Suppressor macrophage treated with lipopolysaccharide for 1 hour (primary cell): ENCODE data around the gene GKN1.
"Not testable (repeated sequence)": the region's sequence is repeated elsewhere in the genome, so short reads cannot be mapped to it uniquely, and the experiment has no call there.

Source experiments
- DNase-seq, 3 donors: peaks; one replicate each; pipeline ENCODE4 v3.0.0-alpha.2; 2020 to 2022

The GKN1 gene

DNA sequence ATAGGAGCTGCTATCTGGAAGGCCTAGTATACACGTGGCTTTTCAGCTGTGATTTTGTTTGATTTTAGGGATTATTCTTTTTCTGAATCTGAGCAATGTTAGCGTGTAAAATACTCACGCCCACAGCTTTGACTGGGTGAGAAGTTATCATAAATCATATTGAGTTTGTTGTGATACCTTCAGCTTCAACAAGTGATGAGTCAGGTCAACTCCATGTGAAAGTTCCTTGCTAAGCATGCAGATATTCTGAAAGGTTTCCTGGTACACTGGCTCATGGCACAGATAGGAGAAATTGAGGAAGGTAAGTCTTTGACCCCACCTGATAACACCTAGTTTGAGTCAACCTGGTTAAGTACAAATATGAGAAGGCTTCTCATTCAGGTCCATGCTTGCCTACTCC lies at the start of gene GKN1:
Gene GKN1 (plus strand): TSS at position 386 of the 400 bp plus-strand sequence. CDS start 42 bp downstream, outside the sequence.
- no peak for DNase-seq

DNA sequence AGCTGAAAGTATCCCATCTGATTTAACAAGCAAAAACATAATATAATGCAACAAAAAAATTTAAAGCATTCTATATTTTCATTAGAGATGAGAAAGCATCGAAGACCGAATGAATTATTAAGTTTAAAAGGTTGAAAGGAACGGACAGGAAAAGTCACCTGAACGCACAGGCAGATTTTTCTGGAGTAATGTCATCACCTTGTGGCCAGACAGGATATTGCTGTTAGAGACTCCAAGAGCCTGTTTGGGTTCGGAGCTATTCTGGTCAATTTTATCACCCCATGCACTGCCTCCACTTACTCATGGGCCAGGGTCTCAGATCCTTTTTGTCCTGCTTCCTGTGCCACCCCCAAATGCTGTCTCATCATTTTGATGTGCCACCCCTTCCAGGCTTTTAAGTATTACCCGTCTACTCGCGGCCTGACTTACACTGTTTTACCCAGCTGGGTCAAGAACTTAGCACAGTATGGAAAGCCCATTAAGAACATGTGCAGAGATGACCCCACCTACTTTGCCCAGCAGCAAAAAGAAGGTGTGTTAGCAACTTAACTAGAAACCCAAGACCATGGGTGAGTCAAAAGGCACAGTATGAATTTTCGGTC lies 49.0 kb upstream of the GKN1 start:
- DNase-seq = peak; percentile 62 to 74 (median 66)

DNA sequence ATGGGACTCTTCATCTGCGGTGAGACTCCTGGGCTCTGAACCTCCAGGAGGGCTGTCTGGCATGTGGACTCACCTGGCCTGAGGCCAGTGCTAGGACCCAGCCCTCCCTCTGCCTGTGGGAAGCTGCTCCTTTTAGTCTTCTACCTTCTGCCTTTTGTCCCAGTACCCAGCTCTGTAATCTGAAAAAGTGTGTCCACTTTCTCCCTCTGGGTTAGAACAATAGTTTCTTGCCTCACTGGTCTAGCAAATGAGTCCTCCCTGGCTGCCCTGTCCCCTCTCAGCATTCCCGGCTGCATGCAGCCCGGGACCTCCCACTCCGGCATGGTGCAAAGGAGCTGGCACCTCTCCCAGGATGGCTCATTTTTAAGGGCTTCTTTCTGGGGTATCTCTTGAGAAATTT lies 47.6 kb upstream of the GKN1 start:
- DNase-seq = no peak

DNA sequence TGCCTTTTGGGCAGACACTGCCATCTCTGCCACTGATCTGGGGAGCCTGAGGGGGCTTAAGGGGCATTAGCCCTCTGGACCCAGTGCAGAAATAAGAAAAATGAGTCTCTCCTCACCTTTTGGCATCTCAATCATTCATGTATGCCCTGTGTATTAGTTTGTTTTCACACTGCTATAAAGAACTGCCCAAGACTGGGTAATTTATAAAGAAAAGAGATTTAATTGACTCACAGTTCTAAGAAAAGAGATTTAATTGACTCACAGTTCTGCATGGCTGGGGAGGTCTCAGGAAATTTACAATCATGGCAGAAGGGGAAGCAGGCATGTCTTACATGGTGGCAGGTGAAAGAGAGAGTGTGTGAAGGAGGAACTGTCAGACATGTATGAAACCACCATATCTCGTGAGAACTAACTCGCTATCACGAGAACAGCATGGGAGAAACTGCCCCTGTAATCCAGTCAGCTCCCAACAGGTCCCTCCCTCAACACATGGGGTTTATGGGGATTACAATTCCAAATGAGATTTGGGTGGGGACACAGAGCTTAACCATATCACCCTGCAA lies 43.2 kb upstream of the GKN1 start:
- no peak for DNase-seq

GRCh38 chr2:68931799-68932198 lies 42.6 kb upstream of the GKN1 start:
- DNase-seq = no peak

- DNase-seq = no peak
Observed at GRCh38 chr2:68932402-68932801, 42.0 kb upstream of the GKN1 start.

DNA sequence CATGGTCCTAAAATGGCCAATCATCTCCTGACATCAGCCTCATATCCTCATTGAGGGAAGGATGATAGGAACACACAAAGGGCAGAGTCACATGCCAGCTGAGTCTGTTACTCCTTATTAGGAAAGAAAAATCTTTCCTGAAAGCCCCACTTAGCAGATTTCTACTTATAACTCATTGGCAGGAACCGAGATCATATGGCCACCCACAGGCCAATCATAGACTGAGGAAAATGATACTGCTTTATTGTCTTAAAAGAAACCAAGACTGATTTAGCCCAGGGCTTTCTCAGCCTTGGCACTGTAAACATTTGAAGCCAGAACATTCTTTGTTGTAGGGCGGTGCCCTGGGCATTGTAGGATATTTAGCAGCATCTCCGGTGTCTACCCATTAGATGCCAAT lies 40.4 kb upstream of the GKN1 start:
- peak; percentile 15 to 42 (median 18) for DNase-seq

DNA sequence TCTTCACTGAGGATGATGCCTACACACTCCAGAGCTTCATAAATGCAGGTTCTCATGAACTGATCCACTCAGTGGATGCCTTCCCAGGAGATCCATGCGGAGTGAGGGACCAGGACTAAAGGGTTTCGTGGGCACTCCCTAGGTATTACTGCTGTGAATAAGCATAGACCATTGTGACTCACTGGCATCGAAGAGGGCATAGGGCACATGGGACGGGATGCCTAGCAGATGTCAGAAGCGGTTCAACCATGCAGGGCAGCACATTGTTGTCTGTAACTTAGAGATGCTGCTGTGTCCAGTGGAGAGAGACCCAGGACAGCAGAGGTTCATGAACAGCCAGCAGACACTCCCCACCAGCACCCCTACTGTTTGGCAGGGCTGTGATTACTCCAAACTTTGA lies 39.0 kb upstream of the GKN1 start:
- DNase-seq = no peak

DNA sequence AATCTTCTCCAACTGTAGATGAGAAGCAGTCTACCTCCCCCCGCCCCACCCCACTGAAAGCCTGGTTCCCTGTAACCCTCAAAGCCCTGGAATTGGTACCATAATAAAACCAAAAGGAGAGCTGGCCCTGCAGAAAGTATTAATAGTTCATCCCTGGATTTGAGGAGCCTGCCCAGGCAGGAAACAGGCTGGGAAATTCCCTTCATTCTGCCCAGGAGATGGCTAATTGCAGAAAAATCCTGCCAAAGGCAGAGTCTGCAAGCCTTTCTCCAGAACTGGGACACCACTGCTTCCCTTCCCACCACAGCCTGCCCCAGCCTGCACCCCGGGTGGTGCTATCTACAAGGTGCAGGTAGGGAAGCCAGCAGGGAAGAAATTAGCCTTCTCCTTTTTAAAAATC lies 38.0 kb upstream of the GKN1 start:
- DNase-seq = no peak

DNA sequence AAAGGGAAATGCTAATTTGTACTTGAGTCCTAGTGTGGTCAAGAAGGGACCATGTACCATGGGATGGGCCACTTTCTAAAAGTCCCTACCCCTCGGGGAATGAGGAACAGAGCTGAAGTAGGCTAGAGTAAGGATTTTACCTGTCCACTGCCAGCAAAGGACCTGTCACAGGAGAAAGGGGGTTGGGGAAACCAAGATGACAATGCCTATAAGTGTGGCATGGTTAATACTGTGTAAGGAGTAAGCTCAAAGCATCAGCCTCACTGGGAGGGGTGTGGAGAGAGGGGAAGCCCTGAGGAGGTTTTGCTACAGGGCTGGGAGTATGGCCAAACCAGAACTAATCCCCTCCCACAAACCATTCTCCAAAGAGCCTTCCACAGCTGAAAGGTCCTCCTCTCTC lies 37.5 kb upstream of the GKN1 start:
- no peak for DNase-seq

DNA sequence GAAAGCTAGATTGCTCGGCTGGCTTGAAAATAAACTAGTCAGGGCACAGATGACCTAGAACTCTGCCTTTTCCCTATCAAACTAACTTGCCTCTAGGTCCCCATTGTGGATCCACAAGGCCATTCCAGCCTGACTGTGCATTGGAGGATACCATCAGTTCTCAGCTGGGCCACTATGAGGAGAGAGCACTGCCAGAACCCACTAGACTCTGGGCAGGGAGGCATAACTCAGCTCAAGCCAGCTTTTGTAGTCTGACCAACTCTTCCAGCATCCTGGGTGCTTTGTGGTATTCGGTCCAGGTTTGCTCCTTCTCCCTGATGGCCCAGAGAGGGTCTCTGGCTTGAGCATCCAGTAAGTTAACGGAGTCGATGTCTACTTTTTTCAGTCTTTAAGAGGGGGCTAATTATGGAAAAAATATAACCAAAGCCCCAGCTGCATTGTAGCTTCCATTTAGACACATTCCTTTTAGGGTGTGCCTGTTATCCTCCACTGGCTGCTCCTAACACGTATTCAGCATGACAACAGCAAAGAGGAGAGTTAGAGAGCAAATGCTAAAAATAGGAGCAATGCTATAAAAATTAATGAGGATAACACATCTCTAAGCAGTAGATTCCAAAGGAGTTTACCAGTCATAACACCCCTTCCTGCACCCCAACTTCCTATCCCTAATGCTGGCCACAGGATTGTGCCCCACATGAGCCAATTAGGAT lies 36.9 kb upstream of the GKN1 start:
- DNase-seq = no peak

DNA sequence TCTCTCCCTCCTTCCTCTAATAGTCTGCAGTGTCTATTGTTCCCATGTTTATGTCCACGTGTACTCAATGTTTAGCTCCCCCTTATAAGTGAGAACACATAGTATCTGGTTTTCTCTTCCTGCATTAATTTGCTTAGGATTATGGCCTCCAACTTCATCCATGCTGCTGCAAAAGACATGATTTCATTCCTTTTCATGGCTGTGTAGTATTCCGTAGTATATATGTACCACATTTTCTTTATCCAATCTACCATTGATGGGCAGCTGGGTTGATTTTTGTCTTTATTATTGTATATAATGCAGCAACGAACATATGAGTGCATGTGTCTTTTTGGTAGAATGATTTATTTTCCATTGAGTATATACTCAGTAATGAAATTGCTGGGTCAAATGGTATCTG lies 35.5 kb upstream of the GKN1 start:
- DNase-seq = no peak

GRCh38 chr2:68939962-68940361 lies 34.5 kb upstream of the GKN1 start:
- no peak for DNase-seq

DNA sequence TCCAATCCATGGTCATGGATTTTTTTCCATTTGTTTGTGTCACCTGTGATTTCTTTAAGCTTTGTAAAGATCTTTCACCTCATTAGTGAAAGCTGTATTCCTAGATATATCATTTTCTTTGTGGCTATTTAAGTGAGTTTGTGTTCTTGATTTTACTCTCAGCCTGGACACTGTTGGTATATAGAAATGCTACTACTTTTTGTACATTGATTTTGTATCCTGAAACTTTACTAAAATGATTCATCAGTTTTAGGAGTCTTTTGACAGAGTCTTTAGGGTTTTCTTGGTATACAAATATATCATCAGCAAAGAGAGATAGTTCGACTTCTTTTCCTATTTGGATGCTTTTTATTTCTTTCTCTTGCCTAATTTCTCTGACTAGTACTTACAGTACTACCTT lies 34.1 kb upstream of the GKN1 start:
- no peak for DNase-seq

DNA sequence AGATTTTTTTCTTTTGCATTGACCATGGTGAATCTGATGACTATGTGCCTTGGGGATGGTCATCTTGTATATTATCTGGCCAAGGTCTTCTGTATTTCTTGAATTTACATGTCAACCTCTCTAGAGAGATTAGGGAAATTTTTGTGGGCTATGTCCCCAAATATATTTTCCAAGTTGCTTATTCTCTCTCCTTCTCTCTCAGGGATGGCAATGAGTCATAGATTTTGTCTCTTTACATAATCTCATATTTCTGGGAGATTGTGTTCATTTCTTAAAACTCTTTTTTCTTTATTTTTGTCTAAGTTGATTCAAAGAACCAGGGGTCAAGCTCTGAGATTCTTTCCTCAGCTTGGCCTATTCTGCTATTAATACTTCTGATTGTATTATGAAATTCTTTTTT lies 31.6 kb upstream of the GKN1 start:
- DNase-seq = no peak

DNA sequence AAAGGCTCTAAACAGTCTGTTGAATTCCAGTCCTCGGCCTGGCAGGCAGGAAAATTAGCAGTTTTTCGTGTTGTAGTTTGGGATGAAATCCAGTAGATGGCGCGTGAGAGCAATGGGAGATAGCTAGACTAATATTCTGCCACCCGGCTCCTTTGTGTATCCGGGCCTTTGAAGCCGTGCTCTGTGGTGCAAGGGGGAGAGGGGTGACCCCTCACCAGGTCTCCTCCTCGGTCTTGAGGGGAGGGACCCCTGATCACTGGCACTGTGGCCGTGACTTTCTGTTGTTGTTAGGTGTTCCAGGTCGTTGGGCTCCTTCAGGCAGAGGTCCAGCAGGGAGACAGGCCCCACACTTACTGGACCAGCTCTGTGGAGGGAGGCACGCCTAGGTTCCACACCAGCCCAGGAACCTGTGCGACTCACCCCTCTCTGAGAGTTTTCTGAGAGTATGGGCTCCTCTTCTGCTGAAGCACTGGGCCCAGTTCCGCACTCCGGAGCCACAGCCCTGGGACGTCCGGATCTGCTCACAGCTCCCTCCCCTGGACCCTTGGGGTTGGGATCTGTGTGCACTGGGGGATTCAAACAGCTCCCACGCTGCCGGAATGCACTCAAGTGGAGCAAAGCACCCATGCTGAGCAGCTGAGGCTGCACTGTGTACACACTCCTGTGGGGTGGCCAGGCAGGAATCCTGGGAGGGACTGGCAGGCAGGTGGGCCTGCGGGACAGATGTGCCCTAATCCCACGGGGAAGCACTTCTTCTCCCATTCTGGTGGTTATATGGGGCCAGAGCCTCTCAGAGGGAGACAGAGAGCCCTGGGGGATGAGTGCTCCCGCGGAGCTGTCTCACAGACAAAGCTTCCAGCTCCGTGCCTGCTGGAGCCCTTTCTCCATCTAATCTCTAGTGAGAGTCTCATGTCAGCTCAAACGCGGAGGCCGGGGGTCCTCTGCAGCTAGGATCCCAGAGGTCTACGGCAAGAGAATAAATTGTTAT lies 30.6 kb upstream of the GKN1 start:
- DNase-seq = peak; percentile 61 to 80 (median 69)

DNA sequence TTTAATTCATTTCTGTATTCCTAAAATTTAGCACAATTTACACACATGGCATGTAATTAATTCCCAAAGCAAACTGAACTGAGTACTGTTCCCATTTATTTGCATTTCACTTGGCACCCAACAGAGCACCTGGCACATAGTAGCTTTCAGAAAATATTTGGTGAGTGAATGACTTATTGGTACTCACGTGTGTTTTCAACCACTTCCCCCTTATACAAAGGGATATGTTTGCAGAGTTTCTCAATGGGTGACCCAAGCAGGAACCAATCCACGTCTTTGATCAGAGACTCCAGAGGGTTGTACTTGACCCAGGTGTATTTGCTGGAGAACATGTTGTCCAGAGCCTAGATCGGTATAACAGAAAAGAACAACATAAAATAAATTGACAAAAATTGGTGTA lies 28.3 kb upstream of the GKN1 start:
- DNase-seq = peak in 1 of 3 donors; percentile 24

DNA sequence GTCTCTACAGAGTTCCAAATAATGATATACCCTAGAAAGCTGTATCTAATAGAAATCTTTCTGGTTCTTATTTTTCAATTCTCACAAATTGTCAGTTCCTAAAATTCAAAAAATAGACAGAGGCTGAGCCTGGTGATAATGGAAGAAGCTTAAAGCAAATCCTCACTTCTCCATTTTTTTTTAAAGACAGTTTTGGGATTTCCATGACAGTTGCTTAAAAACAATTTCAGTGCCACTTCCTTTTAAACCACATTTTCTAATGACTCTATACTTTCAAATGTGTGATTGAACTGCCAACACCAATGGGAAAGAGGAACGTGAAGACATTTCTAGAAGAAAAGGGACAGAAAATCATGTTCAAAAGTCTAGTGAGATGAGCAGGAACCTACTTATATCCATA lies 25.7 kb upstream of the GKN1 start:
- DNase-seq = peak; percentile 56 to 88 (median 85)

GRCh38 chr2:68951899-68952298 lies 22.5 kb upstream of the GKN1 start:
- DNase-seq = no peak

DNA sequence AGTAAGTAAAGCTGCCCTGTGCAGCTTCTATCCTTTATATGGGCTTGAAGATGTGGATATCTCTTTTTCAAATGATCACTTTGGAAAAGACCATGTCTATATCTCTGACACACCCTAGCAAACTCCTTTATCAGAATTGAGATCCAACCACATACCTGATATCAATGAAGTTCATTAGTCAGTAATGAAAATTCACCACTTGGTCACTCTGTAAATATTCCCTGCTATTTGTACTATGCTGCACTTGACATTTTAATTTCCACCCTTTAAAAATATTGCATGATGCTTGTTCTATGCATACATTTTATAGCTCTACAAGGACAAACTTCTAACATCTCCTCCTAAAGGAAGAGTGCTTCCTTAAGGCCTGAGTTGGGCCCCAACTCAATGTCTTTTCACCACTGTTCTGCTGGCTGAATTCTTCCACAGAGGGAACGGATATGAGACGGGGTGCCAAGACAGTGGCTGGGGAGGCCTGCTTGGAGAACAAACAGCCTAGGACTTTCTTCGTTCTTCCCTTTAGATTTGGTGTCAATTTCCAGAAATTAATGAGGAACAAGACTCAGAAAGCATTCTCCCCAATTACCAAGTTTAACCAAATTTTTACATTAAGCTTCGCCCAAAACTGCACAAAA lies 21.4 kb upstream of the GKN1 start, which contains the start of gene GKN2:
Gene GKN2 (minus strand): TSS at position 7 of the 635 bp plus-strand sequence. CDS start 32 bp downstream, outside the sequence.
- no peak for DNase-seq

DNA sequence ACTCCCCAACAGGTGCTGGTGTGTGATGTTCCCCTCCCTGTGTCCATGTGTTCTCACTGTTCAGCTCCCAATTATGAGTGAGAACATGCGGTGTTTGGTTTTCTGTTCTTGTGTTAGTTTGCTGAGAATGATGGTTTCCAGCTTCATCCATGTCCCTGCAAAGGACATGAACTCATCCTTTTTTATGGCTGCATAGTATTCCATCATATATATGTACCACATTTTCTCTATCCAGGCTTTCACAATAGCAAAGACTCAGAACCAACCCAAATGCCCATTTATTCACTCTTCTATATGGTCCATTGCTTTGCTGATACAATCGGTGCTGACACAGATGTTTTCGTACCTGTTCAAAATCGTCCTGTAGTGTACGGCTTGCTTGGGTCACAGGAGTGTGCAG lies 19.0 kb upstream of the GKN1 start:
- not testable (repeated sequence) for DNase-seq

DNA sequence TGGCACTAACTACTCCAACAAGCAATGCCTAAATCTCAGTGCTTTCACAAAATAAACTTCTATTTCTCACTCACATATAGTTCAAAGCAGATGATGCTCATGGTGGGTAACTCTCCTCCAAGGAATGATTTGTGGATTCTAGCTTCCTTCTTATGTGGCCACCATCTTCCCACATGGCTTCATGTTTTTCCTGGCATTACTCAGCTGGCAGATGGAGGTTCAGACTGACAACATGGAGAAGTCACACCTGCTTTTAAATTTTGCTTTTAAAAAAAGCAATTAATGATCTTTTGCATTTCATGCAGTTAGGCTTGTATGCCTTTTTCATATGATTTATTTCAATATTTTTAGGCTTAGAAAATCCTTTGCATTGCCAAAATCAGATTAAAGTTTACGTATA lies 15.4 kb upstream of the GKN1 start:
- no peak for DNase-seq

GRCh38 chr2:68961380-68961779 lies 13.1 kb upstream of the GKN1 start:
- DNase-seq = no peak
